HG02678 (cell line): ENCODE data around the gene HSPB6.

Experiments used
- ATAC-seq: cut with Tn5 transposase; IDR thresholded peaks from one replicate; pipeline ENCODE4 v1.9.1; 2021; ENCODE audit warnings: mild to moderate bottlenecking, moderate library complexity; ENCODE audit not compliant: unreplicated experiment

Gene HSPB6

GRCh38 chr19:35717665-35718344, 39.0 kb downstream of the HSPB6 start, which contains the start of gene KMT2B:
KMT2B (plus strand) TSS chr19:35718003; CDS start chr19:35718019, 16 bp downstream.
- peak; percentile 64 for ATAC-seq

- peak; percentile 65 for ATAC-seq
These were observed 39.8 kb downstream of the HSPB6 start for GRCh38 chr19:35716801-35717664.

- no peak for ATAC-seq
These were observed 40.6 kb downstream of the HSPB6 start for GRCh38 chr19:35715981-35716800.

GRCh38 chr19:35715355-35715809, 41.4 kb downstream of the HSPB6 start:
- no peak for ATAC-seq

- ATAC-seq, result no peak
These were observed 42.1 kb downstream of the HSPB6 start for GRCh38 chr19:35714601-35715354.

- no peak for ATAC-seq
These were observed 42.8 kb downstream of the HSPB6 start for GRCh38 chr19:35713904-35714495.

GRCh38 chr19:35713506-35713850, 43.4 kb downstream of the HSPB6 start:
- no peak for ATAC-seq

- ATAC-seq, result no peak
These were observed 44.0 kb downstream of the HSPB6 start for GRCh38 chr19:35712567-35713505.

GRCh38 chr19:35710784-35711723, 45.8 kb downstream of the HSPB6 start:
- ATAC-seq, result peak; percentile 43

- no peak for ATAC-seq
These were observed 48.4 kb downstream of the HSPB6 start for GRCh38 chr19:35708391-35708790.
